ENCODE results near the gene TAS2R30.
"Not testable (repeated sequence)": the region's sequence is repeated elsewhere in the genome, so short reads cannot be mapped to it uniquely, and the experiment has no call there.

The TAS2R30 gene

DNA sequence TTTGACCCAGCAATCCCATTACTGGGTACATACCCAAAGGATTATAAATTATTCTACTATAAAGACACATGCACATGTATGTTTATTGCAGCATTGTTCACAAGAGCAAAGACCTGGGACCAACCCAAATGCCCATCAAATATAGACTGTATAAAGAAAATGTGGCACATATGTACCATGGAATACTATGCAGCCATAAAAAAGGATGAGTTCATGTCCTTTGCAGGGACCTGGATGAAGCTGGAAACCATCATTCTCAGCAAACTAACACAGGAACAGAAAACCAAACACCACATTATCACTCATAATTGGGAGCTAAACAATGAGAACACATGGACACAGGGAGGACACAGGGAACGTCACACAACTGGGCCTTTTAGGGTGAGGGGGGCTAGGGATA, 20.3 kb downstream of the TAS2R30 start:
- DNase-seq = not testable (repeated sequence)

GRCh38 chr12:11111213-11111612, 23.2 kb downstream of the TAS2R30 start:
- not testable (repeated sequence) for DNase-seq

DNA sequence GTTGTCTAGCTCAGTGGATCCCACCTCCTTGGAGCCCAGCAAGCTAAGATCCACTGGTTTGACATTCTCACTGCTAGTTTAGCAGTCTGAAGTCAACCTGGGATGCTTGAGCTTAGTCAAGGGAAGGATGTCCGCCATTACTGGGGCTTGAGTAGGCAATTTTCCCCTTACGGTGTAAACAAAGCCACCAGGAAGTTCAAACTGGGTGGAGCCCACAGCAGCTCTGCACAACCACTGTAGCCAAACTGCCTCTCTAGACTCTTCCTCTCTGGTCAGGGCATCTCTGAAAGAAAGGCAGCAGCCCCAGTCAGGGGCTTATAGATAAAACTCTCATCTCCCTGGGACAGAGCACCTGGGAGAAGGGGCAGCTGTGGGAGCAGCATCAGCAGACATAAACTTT, 25.6 kb downstream of the TAS2R30 start:
- DNase-seq = no peak

DNA sequence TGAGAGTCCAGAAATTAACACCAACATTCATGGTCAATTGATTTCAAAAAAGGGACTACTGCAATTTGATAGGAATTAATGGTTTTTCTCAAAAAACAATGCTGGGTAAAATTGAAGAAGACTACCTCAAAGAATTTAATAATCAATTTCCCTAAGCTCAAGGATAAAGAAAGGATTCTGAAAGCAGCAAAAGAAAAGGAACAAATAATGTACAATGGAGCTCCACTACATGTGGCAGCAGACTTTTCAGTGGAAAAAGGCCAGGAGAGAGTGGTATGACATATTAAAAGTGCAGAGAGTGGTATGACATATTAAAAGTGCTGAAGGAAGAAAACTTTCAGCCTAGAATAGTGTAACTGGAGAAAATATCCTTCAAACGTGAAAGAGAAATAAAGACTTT, 26.7 kb downstream of the TAS2R30 start:
- no peak for DNase-seq

GRCh38 chr12:11106288-11106687, 28.2 kb downstream of the TAS2R30 start:
- DNase-seq = no peak

GRCh38 chr12:11105546-11105945, 28.9 kb downstream of the TAS2R30 start:
- DNase-seq = no peak

- DNase-seq = not testable (repeated sequence)
Observed at GRCh38 chr12:11094910-11095309, 39.5 kb downstream of the TAS2R30 start.

DNA sequence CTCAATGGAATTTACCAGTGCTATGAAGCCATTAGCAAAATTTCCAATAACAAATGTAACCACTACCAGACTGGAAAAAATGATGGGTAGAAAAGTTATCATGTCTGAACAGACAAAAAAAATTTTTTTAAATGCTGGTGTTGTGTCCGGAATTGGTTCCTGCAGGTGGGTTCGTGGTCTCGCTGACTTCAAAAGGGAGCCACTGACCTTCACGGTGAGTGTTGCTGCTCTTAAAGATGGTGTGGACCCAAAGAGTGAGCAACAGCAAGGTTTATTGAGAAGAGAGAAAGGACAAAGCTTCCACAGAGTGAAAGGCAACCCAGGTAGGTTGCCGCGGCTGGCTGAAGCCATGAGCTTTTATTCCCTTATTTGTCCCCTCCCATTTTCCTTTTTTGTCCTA, 42.3 kb downstream of the TAS2R30 start, which contains the start of gene TAS2R43:
TAS2R43 (minus strand) TSS at position 186 of the 400 bp plus-strand sequence; CDS start at position 102, 84 bp downstream.
- DNase-seq = no peak

- no peak for DNase-seq
Observed at GRCh38 chr12:11089246-11089645, 45.2 kb downstream of the TAS2R30 start.

GRCh38 chr12:11085419-11085818, 49.0 kb downstream of the TAS2R30 start:
- peak; percentile 37 for DNase-seq
